Measurements from ENCODE around the gene RPS6KL1.

- no peak for TF ChIP-seq POLR2A (IDR thresholded peaks at IDR 0.05)
- no peak for TF ChIP-seq CTCF (IDR thresholded peaks at IDR 0.05)
Observed at GRCh38 chr14:74948228-74949175, 25.4 kb upstream of the RPS6KL1 start.

All from esophagus squamous epithelium (tissue), 4 donors.